Activated CD8-positive, alpha-beta T cell treated with anti-CD3 and anti-CD28 coated beads for 36 hours (primary cell): ENCODE measurements around the gene GATD1. TPM values are rescaled to one million over a fixed set of nuclear protein-coding genes. Genes with fewer than 3 reads are reported as not detected.

Experiments
- ATAC-seq: fragments of 200-7000 bp; cut with Tn5 transposase; one replicate; pipeline ENCODE4 v1.10.0; 2021; ENCODE audit warnings: mild to moderate bottlenecking, moderate library complexity
- CTCF ChIA-PET: fragments of 350-600 bp; sonication (Branson Sonifier 250); formaldehyde crosslinking; loops from one replicate; lab custom pipeline; 2021; ENCODE audit warnings: antibody characterized with exemption; lab: Charles Lee
- POLR2A ChIA-PET: fragments of 350-600 bp; sonication (Branson Sonifier 250); formaldehyde crosslinking; loops from one replicate; lab custom pipeline; 2021; ENCODE audit warnings: antibody characterized with exemption; lab: Charles Lee
- DNase-seq: peaks from one replicate; pipeline ENCODE4 v3.0.0-alpha.2; 2020
- H3K27ac Mint-ChIP-seq: one replicate; pipeline ENCODE4 v1.8.0; 2021; ENCODE audit warnings: mild to moderate bottlenecking, mixed read lengths
- H3K27me3 Mint-ChIP-seq: one replicate; pipeline ENCODE4 v1.8.0; 2021; ENCODE audit warnings: mixed read lengths
- H3K36me3 Mint-ChIP-seq: one replicate; pipeline ENCODE4 v1.8.0; 2021; ENCODE audit warnings: low read depth, mixed read lengths
- H3K4me1 Mint-ChIP-seq: one replicate; pipeline ENCODE4 v1.8.0; 2021; ENCODE audit warnings: low read depth, mixed read lengths
- H3K4me3 Mint-ChIP-seq: one replicate; pipeline ENCODE4 v1.8.0; 2021; ENCODE audit warnings: mild to moderate bottlenecking, moderate library complexity, mixed read lengths
- H3K9me3 Mint-ChIP-seq: one replicate; pipeline ENCODE4 v1.8.0; 2021; ENCODE audit warnings: mixed read lengths
- CTCF ChIP-seq: fragments of 200-600 bp; IDR thresholded peaks from one replicate; pipeline ENCODE4 v1.8.0; 2022; ENCODE audit warnings: antibody characterized with exemption, mild to moderate bottlenecking
- intact Hi-C: fragments of 100-400 bp; cut with micrococcal nuclease; formaldehyde crosslinking; loops from one replicate; pipeline ENCODE4 v1.10.0; 2022
- total RNA-seq, 2 experiments: library from RNA; stranded (reverse); gene quantifications; one replicate each; pipeline ENCODE4 v1.2.3, GENCODE V29; 2021

The GATD1 gene
- total RNA-seq, 2 experiments from 2014 or later, result 45.8 to 48.8 TPM

GRCh38 chr11:773425-773824 is 3.9 kb downstream of the GATD1 start:
- intact Hi-C loops, result no loop called here
- ChIA-PET POLR2A (interaction anchor here (1.1 kb wide), 1 partner anchor 27 kb away, joined by 4 read pairs; the partner anchor contains the start of gene TALDO1), CTCF (no interaction called here)
- ATAC-seq (no peak), DNase-seq (no peak)
- peaks cover 16% of the 10 kb centered on the region for H3K4me1 Mint-ChIP-seq
- TF ChIP-seq CTCF, result no peak
- H3K27ac Mint-ChIP-seq, result no peak overlapping the region
- no peaks in the 10 kb centered on the region for H3K27me3 Mint-ChIP-seq
- H3K36me3 Mint-ChIP-seq, result peaks cover 21% of the 10 kb centered on the region
- H3K4me3 Mint-ChIP-seq, result no peak overlapping the region
- H3K9me3 Mint-ChIP-seq, result no peaks in the 10 kb centered on the region

DNA sequence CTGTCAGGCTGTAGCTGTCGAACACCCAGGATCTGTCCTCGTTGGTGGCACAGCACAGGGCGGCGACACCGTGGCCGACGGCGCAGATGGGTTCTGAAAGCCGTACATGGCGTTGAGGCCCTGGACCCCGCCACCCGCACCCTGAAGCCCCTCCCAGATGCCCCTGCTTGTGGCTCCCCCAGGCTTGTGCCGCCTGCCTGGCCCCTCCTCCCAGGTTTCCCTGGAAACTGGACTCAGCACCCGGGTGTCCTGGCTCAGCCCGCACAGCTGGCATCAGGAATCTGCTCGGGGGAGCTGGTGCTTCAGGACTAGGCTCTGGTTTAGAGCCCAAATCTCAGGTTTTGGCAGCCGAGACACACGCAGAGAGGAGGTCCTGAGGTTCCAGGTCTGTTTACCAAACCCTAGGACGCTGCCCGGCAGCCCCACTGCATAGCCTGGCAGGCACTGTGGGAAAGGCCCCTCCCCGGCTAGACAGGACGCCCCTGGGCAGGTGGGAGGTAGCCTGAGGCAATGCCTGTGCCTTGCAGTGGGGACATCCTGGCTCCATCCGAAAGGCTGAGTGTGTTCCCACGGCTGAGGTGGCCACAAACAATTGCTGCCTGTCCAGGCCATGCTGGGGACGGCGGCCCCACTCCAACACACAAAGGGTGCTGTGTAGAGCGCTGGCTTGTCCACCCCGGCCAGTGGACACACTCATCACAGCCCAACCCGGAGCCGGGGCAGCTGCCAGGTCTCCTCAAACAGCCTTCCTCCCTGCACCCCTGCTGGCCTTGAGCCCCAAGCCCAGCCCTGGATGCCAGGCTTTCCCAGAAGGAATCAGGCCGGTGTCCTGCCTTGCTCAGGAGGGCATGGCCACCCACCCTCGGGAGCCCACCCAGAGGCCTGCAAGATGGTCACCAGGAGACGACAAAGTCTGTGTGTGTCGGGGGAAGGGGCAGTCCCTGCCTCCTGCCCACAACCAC is 4.6 kb downstream of the GATD1 start:
- intact Hi-C loops, result no loop called here
- DNase-seq (no peak), ATAC-seq (no peak)
- TF ChIP-seq CTCF, result no peak
- Mint-ChIP-seq H3K27ac (no peak overlapping the region), H3K9me3 (no peaks in the 10 kb centered on the region), H3K27me3 (no peaks in the 10 kb centered on the region), H3K4me3 (no peak overlapping the region), H3K36me3 (peaks cover 21% of the 10 kb centered on the region), H3K4me1 (peaks cover 16% of the 10 kb centered on the region)
- ChIA-PET CTCF (no interaction called here), POLR2A (interaction anchor here (1.1 to 1.3 kb wide), 2 partner anchors 13 to 26 kb away, joined by 4 to 5 read pairs; partner anchors contain the start of gene TALDO1)

DNA sequence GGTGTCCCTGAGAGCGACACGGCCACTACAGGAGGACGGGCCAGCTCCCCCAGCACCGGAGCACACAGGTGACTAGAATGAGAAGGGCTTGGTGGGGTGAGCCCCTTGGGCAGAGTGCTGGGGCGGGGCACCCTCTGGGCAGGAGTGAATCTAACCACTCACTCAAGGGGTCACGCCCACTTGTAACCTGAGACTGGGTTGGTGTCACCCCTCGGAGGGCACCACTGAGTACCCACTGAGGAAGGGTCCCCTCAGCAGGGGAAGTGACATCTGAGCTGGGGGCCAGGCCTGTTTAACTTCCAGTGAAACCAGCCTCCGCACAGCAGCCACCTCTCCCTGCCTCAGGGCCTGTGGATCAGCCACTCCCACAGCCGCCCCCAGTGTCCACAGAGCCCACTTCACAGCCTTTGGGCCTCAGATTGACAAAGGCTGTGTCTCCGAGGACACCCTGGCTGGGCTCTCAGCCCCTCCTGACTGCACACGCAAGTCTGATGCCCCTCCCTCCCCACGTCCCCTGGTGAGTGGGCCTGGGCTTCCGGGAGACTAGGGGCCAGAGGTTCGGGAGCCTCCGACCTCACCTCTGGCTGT is 5.6 kb downstream of the GATD1 start:
- Mint-ChIP-seq H3K27me3 (no peaks in the 10 kb centered on the region), H3K9me3 (no peaks in the 10 kb centered on the region), H3K27ac (no peak overlapping the region), H3K36me3 (peaks cover 22% of the 10 kb centered on the region), H3K4me3 (no peak overlapping the region), H3K4me1 (peaks cover 17% of the 10 kb centered on the region)
- POLR2A ChIA-PET, result interaction anchor here (1.3 kb wide), 1 partner anchor 12 kb away, joined by 5 read pairs; no protein-coding TSS in a partner anchor
- CTCF ChIA-PET, result no interaction called here
- ATAC-seq (no peak), DNase-seq (no peak)
- no peak for TF ChIP-seq CTCF
- intact Hi-C loops, result no loop called here

- Mint-ChIP-seq H3K27ac (no peak overlapping the region), H3K4me1 (peaks cover 17% of the 10 kb centered on the region), H3K4me3 (no peak overlapping the region), H3K9me3 (no peaks in the 10 kb centered on the region), H3K27me3 (no peaks in the 10 kb centered on the region), H3K36me3 (peaks cover 25% of the 10 kb centered on the region)
- POLR2A ChIA-PET, result interaction anchor here (1.1 to 1.5 kb wide), 3 partner anchors 11 to 35 kb away, joined by 3 to 5 read pairs (median 4); partner anchors contain the start of gene CEND1
- TF ChIP-seq CTCF, result no peak
- CTCF ChIA-PET, result no interaction called here
- DNase-seq, result no peak
- ATAC-seq, result no peak
- intact Hi-C loops, result no loop called here
Measured at GRCh38 chr11:770642-771616, 6.4 kb downstream of the GATD1 start.
